HUES64 (cell line): ENCODE data around the gene MACF1.

ENCODE experiments used
- H3K27ac ChIP-seq: 2 replicates; pipeline ENCODE4 v1.7.0; 2013; ENCODE audit warnings: low read depth, low read length, inconsistent platforms
- H3K27me3 ChIP-seq: 2 replicates; pipeline ENCODE4 v1.6.1; 2013; ENCODE audit warnings: mild to moderate bottlenecking, low read length; ENCODE audit not compliant: insufficient read depth
- H3K36me3 ChIP-seq: 2 replicates; pipeline ENCODE4 v1.6.1; 2013; ENCODE audit warnings: mild to moderate bottlenecking, low read length; ENCODE audit not compliant: insufficient read depth
- H3K4me1 ChIP-seq: 2 replicates; pipeline ENCODE4 v1.6.1; 2013; ENCODE audit warnings: mild to moderate bottlenecking, low read length, moderate library complexity; ENCODE audit not compliant: insufficient read depth
- H3K4me3 ChIP-seq: 2 replicates; pipeline ENCODE4 v1.5.1; 2013; ENCODE audit warnings: mild to moderate bottlenecking, low read length, moderate library complexity
- H3K9ac ChIP-seq: 2 replicates; pipeline ENCODE4 v1.6.1; 2013; ENCODE audit warnings: mild to moderate bottlenecking, low read depth, low read length
- H3K9me3 ChIP-seq: 2 replicates; pipeline ENCODE4 v1.6.1; 2013; ENCODE audit warnings: low read depth, low read length; ENCODE audit not compliant: insufficient read depth
- WGBS: fragments of 150-250, 120-280 bp; methylation state at CpG from one replicate; pipeline ENCODE4 v1.1.7; 2013; ENCODE audit warnings: missing lambda C conversion rate; 5-methylcytosine and 5-hydroxymethylcytosine counted together

Gene MACF1

DNA sequence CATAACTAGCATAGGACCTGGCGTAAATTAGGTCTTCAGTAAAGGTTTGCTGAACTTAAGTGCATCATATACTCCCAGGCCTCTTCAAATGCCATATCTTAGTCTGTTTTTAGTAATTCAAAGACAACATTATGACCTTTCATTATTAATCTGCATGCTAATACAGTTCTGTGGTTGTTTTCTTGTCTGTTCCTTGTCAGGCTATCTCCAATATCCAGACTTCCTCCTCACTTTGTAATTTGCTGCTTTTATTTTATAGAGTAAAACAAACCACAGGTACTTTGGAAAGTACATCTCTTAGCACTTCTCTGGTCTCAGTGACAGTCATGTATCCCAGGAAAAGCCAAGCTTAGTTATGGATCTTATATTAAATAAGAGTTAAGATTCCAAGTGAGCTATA is 221.9 kb downstream of the MACF1 start:
- Histone ChIP-seq H3K4me3 (no peak overlapping the region), H3K4me1 (no peaks in the 10 kb centered on the region), H3K9ac (no peak overlapping the region), H3K27me3 (no peaks in the 10 kb centered on the region), H3K27ac (no peak overlapping the region), H3K36me3 (peaks cover 93% of the 10 kb centered on the region), H3K9me3 (no peaks in the 10 kb centered on the region)
- WGBS: 100% methylated on average over 1 of the region's 1 CpG

DNA sequence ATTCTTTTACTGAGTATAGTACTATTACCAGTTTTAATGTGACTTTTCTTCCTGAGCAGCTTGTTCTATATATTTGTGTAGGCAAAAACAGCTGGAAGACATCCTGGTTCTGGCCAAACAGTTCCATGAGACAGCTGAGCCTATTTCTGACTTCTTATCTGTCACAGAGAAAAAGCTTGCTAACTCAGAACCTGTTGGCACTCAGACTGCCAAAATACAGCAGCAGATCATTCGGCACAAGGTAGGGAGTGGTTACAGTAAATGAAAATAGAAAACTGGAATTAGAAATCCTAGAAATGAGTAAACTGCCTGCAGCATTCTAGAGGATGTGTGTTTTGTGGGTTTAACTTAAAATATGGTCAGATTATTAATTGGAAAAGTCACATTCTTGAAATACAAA is 222.9 kb downstream of the MACF1 start:
- H3K9me3 ChIP-seq: no peaks in the 10 kb centered on the region
- H3K9ac ChIP-seq: no peak overlapping the region
- no peak overlapping the region for H3K27ac ChIP-seq
- H3K36me3 ChIP-seq: peaks cover 98% of the 10 kb centered on the region
- H3K4me1 ChIP-seq: no peaks in the 10 kb centered on the region
- WGBS: 98% methylated on average over 1 of the region's 1 CpG
- H3K27me3 ChIP-seq: no peaks in the 10 kb centered on the region
- H3K4me3 ChIP-seq: no peak overlapping the region

- peaks cover 98% of the 10 kb centered on the region for H3K36me3 ChIP-seq
- no peaks in the 10 kb centered on the region for H3K27me3 ChIP-seq
- 95% methylated on average over 4 of the region's 4 CpGs for WGBS
- no peaks in the 10 kb centered on the region for H3K9me3 ChIP-seq
- H3K27ac ChIP-seq: no peak overlapping the region
- no peaks in the 10 kb centered on the region for H3K4me1 ChIP-seq
- H3K9ac ChIP-seq: no peak overlapping the region
- H3K4me3 ChIP-seq: no peak overlapping the region
These were observed 223.4 kb downstream of the MACF1 start for GRCh38 chr1:39427912-39428311.

GRCh38 chr1:39431927-39432326 is 227.4 kb downstream of the MACF1 start:
- no peak overlapping the region for H3K9ac ChIP-seq
- H3K4me1 ChIP-seq: no peaks in the 10 kb centered on the region
- no peaks in the 10 kb centered on the region for H3K9me3 ChIP-seq
- H3K27me3 ChIP-seq: no peaks in the 10 kb centered on the region
- H3K27ac ChIP-seq: no peak overlapping the region
- peaks cover 100% of the 10 kb centered on the region for H3K36me3 ChIP-seq
- H3K4me3 ChIP-seq: no peak overlapping the region
- 100% methylated on average over 5 of the region's 5 CpGs for WGBS

- H3K9ac ChIP-seq: no peak overlapping the region
- H3K4me3 ChIP-seq: no peak overlapping the region
- no peaks in the 10 kb centered on the region for H3K27me3 ChIP-seq
- no peak overlapping the region for H3K27ac ChIP-seq
- 86% methylated on average over 2 of the region's 3 CpGs for WGBS
- H3K4me1 ChIP-seq: no peaks in the 10 kb centered on the region
- no peaks in the 10 kb centered on the region for H3K9me3 ChIP-seq
- H3K36me3 ChIP-seq: peaks cover 100% of the 10 kb centered on the region
These were observed 230.4 kb downstream of the MACF1 start for GRCh38 chr1:39434797-39435395.

- no peak overlapping the region for H3K4me3 ChIP-seq
- no peaks in the 10 kb centered on the region for H3K4me1 ChIP-seq
- no peaks in the 10 kb centered on the region for H3K9me3 ChIP-seq
- no peak overlapping the region for H3K27ac ChIP-seq
- H3K9ac ChIP-seq: no peak overlapping the region
- 98% methylated on average over 5 of the region's 5 CpGs for WGBS
- no peaks in the 10 kb centered on the region for H3K27me3 ChIP-seq
- peaks cover 100% of the 10 kb centered on the region for H3K36me3 ChIP-seq
These were observed 231.1 kb downstream of the MACF1 start for GRCh38 chr1:39435597-39435996.

DNA sequence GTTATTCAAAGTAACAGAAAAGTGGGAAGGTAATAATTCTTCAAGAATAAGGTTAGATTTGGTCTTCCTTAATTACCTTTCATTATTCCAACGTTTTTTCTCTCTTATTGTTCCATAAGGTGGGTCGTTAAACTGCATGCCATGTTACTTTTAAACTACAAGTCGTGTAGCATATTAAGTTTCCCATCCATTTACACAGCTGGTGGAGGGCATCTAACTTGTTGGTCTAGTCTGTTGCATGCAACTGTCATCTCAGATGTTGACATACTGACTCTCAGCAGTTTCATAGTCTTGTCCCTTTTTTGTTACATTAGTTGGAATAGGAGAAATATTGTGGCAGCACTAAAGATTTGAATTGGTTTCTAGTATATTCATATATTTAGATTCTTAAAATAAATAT is 232.3 kb downstream of the MACF1 start:
- Histone ChIP-seq H3K9ac (no peak overlapping the region), H3K27ac (no peak overlapping the region), H3K27me3 (no peaks in the 10 kb centered on the region), H3K4me1 (no peaks in the 10 kb centered on the region), H3K4me3 (no peak overlapping the region), H3K36me3 (peaks cover 100% of the 10 kb centered on the region), H3K9me3 (no peaks in the 10 kb centered on the region)
- 92% methylated on average over 3 of the region's 3 CpGs for WGBS

DNA sequence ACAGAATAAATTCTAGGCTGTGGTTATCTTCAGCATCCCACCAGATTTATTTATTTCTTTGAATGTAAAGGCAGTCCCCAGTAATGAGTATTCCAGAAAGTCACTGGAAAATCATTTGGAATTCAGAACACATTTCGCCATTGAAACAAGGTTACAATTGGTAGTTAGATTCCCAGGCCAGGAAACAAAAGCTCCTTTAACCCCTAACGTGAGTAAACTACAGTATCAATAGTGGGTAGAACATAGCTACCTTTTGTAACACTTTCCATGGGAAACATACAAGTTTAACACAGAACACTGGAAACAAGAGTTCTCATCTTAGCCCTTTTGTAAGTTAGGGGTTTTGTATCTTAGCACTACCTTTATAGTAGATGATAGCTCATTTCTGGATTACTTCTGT is 233.5 kb downstream of the MACF1 start:
- peaks cover 100% of the 10 kb centered on the region for H3K36me3 ChIP-seq
- H3K9ac ChIP-seq: no peak overlapping the region
- H3K27me3 ChIP-seq: no peaks in the 10 kb centered on the region
- no peaks in the 10 kb centered on the region for H3K4me1 ChIP-seq
- no peak overlapping the region for H3K4me3 ChIP-seq
- H3K27ac ChIP-seq: no peak overlapping the region
- H3K9me3 ChIP-seq: no peaks in the 10 kb centered on the region
- 94% methylated on average over 2 of the region's 2 CpGs for WGBS

DNA sequence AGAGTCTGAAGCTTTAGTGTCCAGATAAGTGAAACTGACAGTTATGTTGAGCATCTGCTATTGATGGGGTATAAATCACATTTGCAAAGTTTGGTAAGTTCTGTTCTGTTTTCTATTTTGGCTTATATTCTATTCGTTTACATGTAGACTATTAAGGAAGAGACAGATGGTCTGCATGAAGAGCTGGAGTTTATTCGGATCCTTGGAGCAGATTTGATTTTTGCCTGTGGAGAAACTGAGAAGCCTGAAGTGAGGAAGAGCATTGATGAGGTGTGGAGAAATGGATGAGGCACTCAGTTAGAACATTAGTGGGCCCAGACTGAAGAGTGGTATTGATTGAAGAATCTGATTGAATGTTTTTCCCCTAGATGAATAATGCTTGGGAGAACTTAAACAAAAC is 236.4 kb downstream of the MACF1 start:
- H3K9ac ChIP-seq: no peak overlapping the region
- H3K27ac ChIP-seq: no peak overlapping the region
- WGBS: 94% methylated on average over 2 of the region's 2 CpGs
- H3K9me3 ChIP-seq: no peaks in the 10 kb centered on the region
- H3K4me1 ChIP-seq: no peaks in the 10 kb centered on the region
- peaks cover 99% of the 10 kb centered on the region for H3K36me3 ChIP-seq
- no peak overlapping the region for H3K4me3 ChIP-seq
- H3K27me3 ChIP-seq: no peaks in the 10 kb centered on the region

- Histone ChIP-seq H3K36me3 (peaks cover 99% of the 10 kb centered on the region), H3K4me3 (no peak overlapping the region), H3K9ac (no peak overlapping the region), H3K27me3 (no peaks in the 10 kb centered on the region), H3K9me3 (no peaks in the 10 kb centered on the region), H3K27ac (no peak overlapping the region), H3K4me1 (no peaks in the 10 kb centered on the region)
These were observed 237.3 kb downstream of the MACF1 start for GRCh38 chr1:39441797-39442196.

DNA sequence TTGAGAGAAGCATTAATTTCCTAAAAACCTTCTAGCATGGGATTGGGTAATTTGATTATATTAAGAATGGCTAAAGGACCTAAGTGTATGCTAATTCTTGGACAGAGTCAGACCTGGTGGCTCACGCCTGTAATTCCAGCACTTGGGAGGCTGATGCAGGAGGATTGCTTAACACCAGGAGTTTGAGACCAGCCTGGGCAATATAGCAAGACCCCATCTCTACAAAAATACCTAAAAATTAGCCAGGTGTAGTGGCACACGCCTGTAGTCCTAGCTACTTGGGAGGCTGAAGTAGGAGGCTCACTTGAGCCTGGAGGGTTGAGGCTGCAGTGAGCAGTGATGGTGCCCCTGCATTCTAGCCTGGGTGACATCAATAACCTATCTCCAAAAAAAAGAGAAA is 241.1 kb downstream of the MACF1 start:
- WGBS: 96% methylated on average over 2 of the region's 2 CpGs
- H3K4me1 ChIP-seq: no peaks in the 10 kb centered on the region
- no peak overlapping the region for H3K4me3 ChIP-seq
- H3K9me3 ChIP-seq: no peaks in the 10 kb centered on the region
- H3K27me3 ChIP-seq: no peaks in the 10 kb centered on the region
- peaks cover 97% of the 10 kb centered on the region for H3K36me3 ChIP-seq
- no peak overlapping the region for H3K9ac ChIP-seq
- no peak overlapping the region for H3K27ac ChIP-seq

GRCh38 chr1:39446986-39447567 is 242.6 kb downstream of the MACF1 start:
- Histone ChIP-seq H3K27me3 (no peaks in the 10 kb centered on the region), H3K9ac (no peak overlapping the region), H3K4me1 (no peaks in the 10 kb centered on the region), H3K9me3 (no peaks in the 10 kb centered on the region), H3K4me3 (no peak overlapping the region), H3K27ac (no peak overlapping the region), H3K36me3 (peaks cover 97% of the 10 kb centered on the region)
- 97% methylated on average over 5 of the region's 5 CpGs for WGBS
